Sigmoid colon (tissue), 4 donors: Measurements from ENCODE around the gene UGT1A5.

ENCODE experiments used
- CTCF ChIP-seq, 4 experiments: fragments of 450-650 bp in 3 of 4; fragments of 200-600 bp in 1 of 4; IDR thresholded peaks; one replicate each; pipeline ENCODE4 v1.5.1; 2016 to 2019; ENCODE audit warnings: antibody characterized with exemption in 4 of 4, mild to moderate bottlenecking in 3 of 4, moderate library complexity in 2 of 4
- EP300 ChIP-seq, 4 donors: sonication (generic); formaldehyde crosslinking; IDR thresholded peaks; one replicate each; pipeline ENCODE4 v1.6.1; 2017; ENCODE audit warnings: antibody characterized with exemption in 4 of 4
- POLR2AphosphoS5 ChIP-seq, 4 donors: sonication (generic); formaldehyde crosslinking; IDR thresholded peaks; one replicate each; pipeline ENCODE4 v1.6.1; 2017; ENCODE audit warnings: antibody characterized with exemption in 4 of 4

- TF ChIP-seq POLR2AphosphoS5 (IDR thresholded peaks at IDR 0.05) = no peak
- no peak for TF ChIP-seq CTCF (IDR thresholded peaks at IDR 0.05)
- TF ChIP-seq EP300 (IDR thresholded peaks at IDR 0.05) = no peak
Observed at GRCh38 chr2:233815861-233816260, 103.2 kb downstream of the UGT1A5 start.
